Measurements from ENCODE around the gene CNTN2.

- TF ChIP-seq POLR2A (IDR thresholded peaks at IDR 0.05): no peak
- TF ChIP-seq, protein P1, sequence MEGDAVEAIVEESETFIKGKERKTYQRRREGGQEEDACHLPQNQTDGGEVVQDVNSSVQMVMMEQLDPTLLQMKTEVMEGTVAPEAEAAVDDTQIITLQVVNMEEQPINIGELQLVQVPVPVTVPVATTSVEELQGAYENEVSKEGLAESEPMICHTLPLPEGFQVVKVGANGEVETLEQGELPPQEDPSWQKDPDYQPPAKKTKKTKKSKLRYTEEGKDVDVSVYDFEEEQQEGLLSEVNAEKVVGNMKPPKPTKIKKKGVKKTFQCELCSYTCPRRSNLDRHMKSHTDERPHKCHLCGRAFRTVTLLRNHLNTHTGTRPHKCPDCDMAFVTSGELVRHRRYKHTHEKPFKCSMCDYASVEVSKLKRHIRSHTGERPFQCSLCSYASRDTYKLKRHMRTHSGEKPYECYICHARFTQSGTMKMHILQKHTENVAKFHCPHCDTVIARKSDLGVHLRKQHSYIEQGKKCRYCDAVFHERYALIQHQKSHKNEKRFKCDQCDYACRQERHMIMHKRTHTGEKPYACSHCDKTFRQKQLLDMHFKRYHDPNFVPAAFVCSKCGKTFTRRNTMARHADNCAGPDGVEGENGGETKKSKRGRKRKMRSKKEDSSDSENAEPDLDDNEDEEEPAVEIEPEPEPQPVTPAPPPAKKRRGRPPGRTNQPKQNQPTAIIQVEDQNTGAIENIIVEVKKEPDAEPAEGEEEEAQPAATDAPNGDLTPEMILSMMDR (IDR thresholded peaks at IDR 0.05): no peak
These were observed 15.8 kb downstream of the CNTN2 start for GRCh38 chr1:205058853-205059252.
